IPS-20b (cell line): ENCODE measurements around the gene DOCK3.
"Not testable (repeated sequence)": the region's sequence is repeated elsewhere in the genome, so short reads cannot be mapped to it uniquely, and the experiment has no call there.

ENCODE experiments used
- H3K27ac ChIP-seq: one replicate; pipeline ENCODE4 v1.5.1; 2013; ENCODE audit warnings: low read length
- H3K27me3 ChIP-seq: 2 replicates; pipeline ENCODE4 v1.6.1; 2013; ENCODE audit warnings: mild to moderate bottlenecking, low read length, inconsistent platforms; ENCODE audit not compliant: insufficient read depth
- H3K36me3 ChIP-seq: 2 replicates; pipeline ENCODE4 v1.6.1; 2013; ENCODE audit warnings: low read depth, mild to moderate bottlenecking, inconsistent platforms, low read length, moderate library complexity; ENCODE audit not compliant: insufficient read depth
- H3K4me1 ChIP-seq: 2 replicates; pipeline ENCODE4 v1.6.1; 2013; ENCODE audit warnings: mild to moderate bottlenecking, control low read depth, inconsistent platforms, low read length, moderate library complexity; ENCODE audit not compliant: insufficient read depth
- H3K4me3 ChIP-seq: 2 replicates; pipeline ENCODE4 v1.5.1; 2013; ENCODE audit warnings: mild to moderate bottlenecking, low read length, inconsistent platforms
- H3K9ac ChIP-seq: 2 replicates; pipeline ENCODE4 v1.6.1; 2013; ENCODE audit warnings: low read depth, mild to moderate bottlenecking, inconsistent platforms, low read length, moderate library complexity
- H3K9me3 ChIP-seq: 2 replicates; pipeline ENCODE4 v1.6.1; 2013; ENCODE audit warnings: mild to moderate bottlenecking, low read depth, low read length, inconsistent platforms; ENCODE audit not compliant: insufficient read depth

Gene DOCK3

GRCh38 chr3:50688602-50689001, 13.9 kb downstream of the DOCK3 start:
- H3K9me3 ChIP-seq: not testable (repeated sequence)

GRCh38 chr3:50689558-50689957, 14.8 kb downstream of the DOCK3 start:
- Histone ChIP-seq H3K9ac (no peak overlapping the region), H3K4me3 (no peak overlapping the region), H3K9me3 (no peaks in the 10 kb centered on the region), H3K27ac (no peak overlapping the region), H3K36me3 (no peaks in the 10 kb centered on the region), H3K27me3 (no peaks in the 10 kb centered on the region), H3K4me1 (peaks cover 16% of the 10 kb centered on the region; the same call in 1 of the 2 replicates)

More at GRCh38 chr3:50688602-50689001, 13.9 kb downstream of the DOCK3 start:
- not testable (repeated sequence) for H3K27ac ChIP-seq, H3K36me3 ChIP-seq, H3K27me3 ChIP-seq, H3K4me3 ChIP-seq, H3K9ac ChIP-seq
- peaks cover 16% of the 10 kb centered on the region; the same call in 1 of the 2 replicates for H3K4me1 ChIP-seq

GRCh38 chr3:50695031-50695430, 20.3 kb downstream of the DOCK3 start:
- Histone ChIP-seq H3K27me3 (no peaks in the 10 kb centered on the region), H3K36me3 (no peaks in the 10 kb centered on the region), H3K9ac (no peak overlapping the region), H3K9me3 (peaks cover 5% of the 10 kb centered on the region), H3K4me1 (no peaks in the 10 kb centered on the region), H3K4me3 (no peak overlapping the region), H3K27ac (no peak overlapping the region)

- Histone ChIP-seq H3K36me3 (no peaks in the 10 kb centered on the region), H3K9ac (no peak overlapping the region)
Measured at GRCh38 chr3:50696276-50696675, 21.5 kb downstream of the DOCK3 start.

GRCh38 chr3:50698269-50698668, 23.5 kb downstream of the DOCK3 start:
- no peaks in the 10 kb centered on the region for H3K4me1 ChIP-seq
- H3K9me3 ChIP-seq: peaks cover 5% of the 10 kb centered on the region
- no peak overlapping the region for H3K9ac ChIP-seq
- H3K36me3 ChIP-seq: no peaks in the 10 kb centered on the region
- H3K4me3 ChIP-seq: no peak overlapping the region
- no peaks in the 10 kb centered on the region for H3K27me3 ChIP-seq
- no peak overlapping the region for H3K27ac ChIP-seq

More at GRCh38 chr3:50696276-50696675, 21.5 kb downstream of the DOCK3 start:
- H3K27me3 ChIP-seq: no peaks in the 10 kb centered on the region
- H3K4me3 ChIP-seq: no peak overlapping the region
- H3K9me3 ChIP-seq: peaks cover 5% of the 10 kb centered on the region
- H3K4me1 ChIP-seq: no peaks in the 10 kb centered on the region
- H3K27ac ChIP-seq: no peak overlapping the region

- Histone ChIP-seq H3K36me3 (no peaks in the 10 kb centered on the region), H3K9me3 (no peaks in the 10 kb centered on the region), H3K4me1 (no peaks in the 10 kb centered on the region), H3K27me3 (no peaks in the 10 kb centered on the region), H3K27ac (no peak overlapping the region), H3K9ac (no peak overlapping the region), H3K4me3 (no peak overlapping the region)
Measured at GRCh38 chr3:50708620-50709019, 33.9 kb downstream of the DOCK3 start.

- Histone ChIP-seq H3K9me3 (no peaks in the 10 kb centered on the region), H3K27me3 (no peaks in the 10 kb centered on the region), H3K4me3 (no peak overlapping the region), H3K4me1 (no peaks in the 10 kb centered on the region), H3K27ac (no peak overlapping the region), H3K9ac (no peak overlapping the region), H3K36me3 (no peaks in the 10 kb centered on the region)
Measured at GRCh38 chr3:50714946-50715345, 40.2 kb downstream of the DOCK3 start.

GRCh38 chr3:50724831-50725230, 50.1 kb downstream of the DOCK3 start:
- H3K9ac ChIP-seq: no peak overlapping the region
- H3K27ac ChIP-seq: no peak overlapping the region
- H3K27me3 ChIP-seq: no peaks in the 10 kb centered on the region
- no peak overlapping the region for H3K4me3 ChIP-seq
- H3K4me1 ChIP-seq: 0 out of 2 replicates have a peak, but pooled peaks cover 5% of the 10 kb centered on the region
- no peaks in the 10 kb centered on the region for H3K9me3 ChIP-seq
- H3K36me3 ChIP-seq: no peaks in the 10 kb centered on the region

GRCh38 chr3:50734985-50735384, 60.3 kb downstream of the DOCK3 start:
- H3K9ac ChIP-seq: no peak overlapping the region
- no peak overlapping the region for H3K4me3 ChIP-seq
- no peaks in the 10 kb centered on the region for H3K27me3 ChIP-seq
- peaks cover 14% of the 10 kb centered on the region for H3K4me1 ChIP-seq
- no peaks in the 10 kb centered on the region for H3K9me3 ChIP-seq
- H3K27ac ChIP-seq: no peak overlapping the region
- H3K36me3 ChIP-seq: no peaks in the 10 kb centered on the region

GRCh38 chr3:50737193-50737905, 62.6 kb downstream of the DOCK3 start:
- Histone ChIP-seq H3K27me3 (no peaks in the 10 kb centered on the region), H3K27ac (peak overlapping the region; percentile 13), H3K4me1 (peaks cover 14% of the 10 kb centered on the region), H3K9me3 (no peaks in the 10 kb centered on the region), H3K9ac (no peak overlapping the region), H3K4me3 (0 out of 2 replicates have a peak overlapping the region, but pooled peaks have one; percentile 2), H3K36me3 (no peaks in the 10 kb centered on the region)

- Histone ChIP-seq H3K9me3 (no peaks in the 10 kb centered on the region), H3K27ac (peak overlapping the region; percentile 13), H3K27me3 (no peaks in the 10 kb centered on the region), H3K4me1 (peaks cover 13% of the 10 kb centered on the region), H3K9ac (no peak overlapping the region), H3K4me3 (0 out of 2 replicates have a peak overlapping the region, but pooled peaks have one; percentile 2), H3K36me3 (no peaks in the 10 kb centered on the region)
Measured at GRCh38 chr3:50737906-50738598, 63.3 kb downstream of the DOCK3 start.

- Histone ChIP-seq H3K4me1 (peaks cover under 1% of the 10 kb centered on the region; the same call in 1 of the 2 replicates), H3K4me3 (no peak overlapping the region), H3K9ac (no peak overlapping the region), H3K27me3 (no peaks in the 10 kb centered on the region), H3K27ac (no peak overlapping the region), H3K9me3 (no peaks in the 10 kb centered on the region), H3K36me3 (no peaks in the 10 kb centered on the region)
Measured at GRCh38 chr3:50743643-50744042, 68.9 kb downstream of the DOCK3 start.
